Measurements from ENCODE around the gene COG5. TPM values are rescaled to one million over a fixed set of nuclear protein-coding genes. Genes with fewer than 3 reads are reported as not detected.

The COG5 gene
- total and polyA plus RNA-seq, 4 donors: 4.1 to 27.1 (median 8.4) TPM

- no peaks in the 10 kb centered on the region for H3K27me3 ChIP-seq (ENCODE audit: control insufficient read depth in 4 of 4, insufficient read depth in 4 of 4, low read length in 3 of 4)
- peaks cover 0 to 3% (median 0%) of the 10 kb centered on the region in 4 donors for H3K4me1 ChIP-seq (ENCODE audit: control insufficient read depth in 4 of 4, insufficient read depth in 4 of 4, low read length in 3 of 4)
- no peak for TF ChIP-seq TAF1 (conservative IDR thresholded peaks at IDR 0.05)
- no peak for TF ChIP-seq RXRA (IDR thresholded peaks at IDR 0.05)
- no peak for TF ChIP-seq MAX (IDR thresholded peaks at IDR 0.05)
- TF ChIP-seq EGR1 (IDR thresholded peaks at IDR 0.05; ENCODE audit: low read depth in 2 of 2): no peak
- TF ChIP-seq YY1 (IDR thresholded peaks at IDR 0.05): no peak
- TF ChIP-seq HNF4G (IDR thresholded peaks at IDR 0.05): no peak
- no peak for TF ChIP-seq RAD21 (IDR thresholded peaks at IDR 0.05)
- TF ChIP-seq CTCF (IDR thresholded peaks at IDR 0.05; ENCODE audit: low read depth, low read length, missing input control): no peak
- TF ChIP-seq GABPA (IDR thresholded peaks at IDR 0.05 in 1 of 2, conservative IDR thresholded peaks at IDR 0.05 in 1 of 2): no peak
- TF ChIP-seq JUND (IDR thresholded peaks at IDR 0.05): no peak
- TF ChIP-seq FOXA1 (IDR thresholded peaks at IDR 0.05): no peak
- TF ChIP-seq SP1 (IDR thresholded peaks at IDR 0.05): no peak
- no peak for TF ChIP-seq HNF4A (conservative IDR thresholded peaks at IDR 0.05)
- TF ChIP-seq FOXA2 (IDR thresholded peaks at IDR 0.05): no peak
- no peak for TF ChIP-seq ATF3 (IDR thresholded peaks at IDR 0.05)
- no peak for TF ChIP-seq ZBTB33 (IDR thresholded peaks at IDR 0.05)
- no peak for TF ChIP-seq REST (IDR thresholded peaks at IDR 0.05)
- H3K9ac ChIP-seq (ENCODE audit: low read depth in 1 of 2, low read length in 2 of 2): no peak overlapping the region
- WGBS: 70% methylated on average over 2 of the region's 2 CpGs
- H3K36me3 ChIP-seq (ENCODE audit: control insufficient read depth in 4 of 4, insufficient read depth in 3 of 4, low read depth in 1 of 4, low read length in 3 of 4): no peaks in the 10 kb centered on the region
- H3K9me3 ChIP-seq (ENCODE audit: control insufficient read depth in 4 of 4, low read length in 3 of 4): no peaks in the 10 kb centered on the region
- H3K4me3 ChIP-seq (ENCODE audit: low read depth in 1 of 3, low read length in 3 of 3): no peak overlapping the region
- DNase-seq (ENCODE audit: low spot score): no peak
- H3K27ac ChIP-seq (ENCODE audit: low read depth in 1 of 2, low read length in 2 of 2): no peak overlapping the region
Measured at GRCh38 chr7:107164092-107164491, 399.6 kb downstream of the COG5 start.

GRCh38 chr7:107162475-107162874, 401.2 kb downstream of the COG5 start:
- Histone ChIP-seq H3K4me1 (ENCODE audit: control insufficient read depth in 4 of 4, insufficient read depth in 4 of 4, low read length in 3 of 4) (no peaks in the 10 kb centered on the region), H3K27me3 (ENCODE audit: control insufficient read depth in 4 of 4, insufficient read depth in 4 of 4, low read length in 3 of 4) (no peaks in the 10 kb centered on the region), H3K9me3 (ENCODE audit: control insufficient read depth in 4 of 4, low read length in 3 of 4) (no peaks in the 10 kb centered on the region), H3K9ac (ENCODE audit: low read depth in 1 of 2, low read length in 2 of 2) (no peak overlapping the region), H3K4me3 (ENCODE audit: low read depth in 1 of 3, low read length in 3 of 3) (no peak overlapping the region), H3K36me3 (ENCODE audit: control insufficient read depth in 4 of 4, insufficient read depth in 3 of 4, low read depth in 1 of 4, low read length in 3 of 4) (no peaks in the 10 kb centered on the region), H3K27ac (ENCODE audit: low read depth in 1 of 2, low read length in 2 of 2) (no peak overlapping the region)
- no peak for TF ChIP-seq FOXA1 (IDR thresholded peaks at IDR 0.05)
- no peak for TF ChIP-seq ZBTB33 (IDR thresholded peaks at IDR 0.05)
- TF ChIP-seq NR2F2 (IDR thresholded peaks at IDR 0.05): no peak
- WGBS: 83% methylated on average over 5 of the region's 5 CpGs
- DNase-seq (ENCODE audit: low spot score): no peak
